IPS DF 6.9 (cell line): Measurements from ENCODE around the gene NPPB.

ENCODE experiments used
- DNase-seq: peaks from one replicate; pipeline ENCODE4 v3.0.0-alpha.2; 2013; ENCODE audit warnings: low read depth, low spot score
- H3K27ac ChIP-seq: one replicate; pipeline ENCODE4 v1.5.1; 2013; ENCODE audit warnings: low read length, control low read depth
- H3K27me3 ChIP-seq: 2 replicates; pipeline ENCODE4 v1.6.1; 2013; ENCODE audit warnings: mild to moderate bottlenecking, low read length; ENCODE audit not compliant: control insufficient read depth, insufficient read depth
- H3K36me3 ChIP-seq: 2 replicates; pipeline ENCODE4 v1.6.1; 2013; ENCODE audit warnings: low read length; ENCODE audit not compliant: control insufficient read depth, insufficient read depth
- H3K4me1 ChIP-seq: 2 replicates; pipeline ENCODE4 v1.6.1; 2013; ENCODE audit warnings: low read length; ENCODE audit not compliant: control insufficient read depth, insufficient read depth
- H3K4me3 ChIP-seq: 2 replicates; pipeline ENCODE4 v1.5.1; 2013; ENCODE audit warnings: mild to moderate bottlenecking, low read length
- H3K9me3 ChIP-seq: 2 replicates; pipeline ENCODE4 v1.6.1; 2013; ENCODE audit warnings: low read length, inconsistent platforms; ENCODE audit not compliant: control insufficient read depth, insufficient read depth
- WGBS: extraction: QIAGEN DNeasy Blood & Tissue Kit; methylation state at CpG from one replicate; pipeline ENCODE4 v1.1.7; 2013; ENCODE audit warnings: mixed read lengths, missing lambda C conversion rate; ENCODE audit not compliant: insufficient read length, insufficient coverage; 5-methylcytosine and 5-hydroxymethylcytosine counted together

NPPB gene

GRCh38 chr1:11841245-11842153 is 17.2 kb downstream of the NPPB start:
- WGBS, result no CpG with 5 or more reads among the region's 17 CpGs
- Histone ChIP-seq H3K27me3 (no peaks in the 10 kb centered on the region), H3K4me3 (no peak overlapping the region), H3K4me1 (no peaks in the 10 kb centered on the region), H3K9me3 (no peaks in the 10 kb centered on the region), H3K27ac (no peak overlapping the region), H3K36me3 (peaks cover 52% of the 10 kb centered on the region)
- no peak for DNase-seq

- Histone ChIP-seq H3K27me3 (no peaks in the 10 kb centered on the region), H3K9me3 (no peaks in the 10 kb centered on the region), H3K4me1 (no peaks in the 10 kb centered on the region), H3K4me3 (no peak overlapping the region), H3K27ac (no peak overlapping the region), H3K36me3 (peaks cover 60% of the 10 kb centered on the region)
- WGBS, result no CpG with 5 or more reads among the region's 20 CpGs
- DNase-seq, result no peak
These were observed 18.7 kb downstream of the NPPB start for GRCh38 chr1:11839727-11840705.

- H3K4me1 ChIP-seq, result no peaks in the 10 kb centered on the region
- no peaks in the 10 kb centered on the region for H3K9me3 ChIP-seq
- H3K27me3 ChIP-seq, result no peaks in the 10 kb centered on the region
- no peak overlapping the region for H3K4me3 ChIP-seq
- peak; percentile 52 for DNase-seq
- H3K27ac ChIP-seq, result no peak overlapping the region
- WGBS, result no CpG with 5 or more reads among the region's 40 CpGs
- peaks cover 72% of the 10 kb centered on the region for H3K36me3 ChIP-seq
These were observed 20.1 kb downstream of the NPPB start for GRCh38 chr1:11838349-11839272.

GRCh38 chr1:11837767-11838348 is 20.9 kb downstream of the NPPB start:
- Histone ChIP-seq H3K27ac (no peak overlapping the region), H3K4me3 (no peak overlapping the region), H3K27me3 (no peaks in the 10 kb centered on the region), H3K36me3 (peaks cover 79% of the 10 kb centered on the region), H3K9me3 (no peaks in the 10 kb centered on the region), H3K4me1 (no peaks in the 10 kb centered on the region)
- no peak for DNase-seq
- WGBS, result no CpG with 5 or more reads among the region's 11 CpGs

GRCh38 chr1:11836955-11837766 is 21.6 kb downstream of the NPPB start:
- Histone ChIP-seq H3K9me3 (no peaks in the 10 kb centered on the region), H3K27me3 (no peaks in the 10 kb centered on the region), H3K36me3 (peaks cover 78% of the 10 kb centered on the region), H3K4me1 (no peaks in the 10 kb centered on the region), H3K4me3 (no peak overlapping the region), H3K27ac (no peak overlapping the region)
- WGBS, result no CpG with 5 or more reads among the region's 36 CpGs
- no peak for DNase-seq

GRCh38 chr1:11835441-11836225 is 23.1 kb downstream of the NPPB start:
- Histone ChIP-seq H3K4me1 (no peaks in the 10 kb centered on the region), H3K36me3 (peaks cover 65% of the 10 kb centered on the region), H3K9me3 (no peaks in the 10 kb centered on the region), H3K27ac (no peak overlapping the region), H3K4me3 (no peak overlapping the region), H3K27me3 (no peaks in the 10 kb centered on the region)
- whole genome bisulfite sequencing, result no CpG with 5 or more reads among the region's 28 CpGs
- no peak for DNase-seq

- WGBS, result no CpG with 5 or more reads among the region's 13 CpGs
- peaks cover 63% of the 10 kb centered on the region for H3K36me3 ChIP-seq
- no peaks in the 10 kb centered on the region for H3K27me3 ChIP-seq
These were observed 24.8 kb downstream of the NPPB start for GRCh38 chr1:11833900-11834299.

GRCh38 chr1:11833497-11833896 is 25.2 kb downstream of the NPPB start:
- Histone ChIP-seq H3K27me3 (no peaks in the 10 kb centered on the region), H3K4me3 (no peak overlapping the region), H3K36me3 (peaks cover 67% of the 10 kb centered on the region), H3K4me1 (no peaks in the 10 kb centered on the region), H3K27ac (no peak overlapping the region), H3K9me3 (no peaks in the 10 kb centered on the region)
- WGBS, result no CpG with 5 or more reads among the region's 8 CpGs
- no peak for DNase-seq

More at GRCh38 chr1:11833900-11834299, 24.8 kb downstream of the NPPB start:
- no peak for DNase-seq
- no peak overlapping the region for H3K27ac ChIP-seq
- H3K4me3 ChIP-seq, result no peak overlapping the region
- no peaks in the 10 kb centered on the region for H3K9me3 ChIP-seq
- no peaks in the 10 kb centered on the region for H3K4me1 ChIP-seq
